Bronchus fibroblast of lung (primary cell): ENCODE results near the gene PRKCZ. TPM values are rescaled to one million over a fixed set of nuclear protein-coding genes. Genes with fewer than 3 reads are reported as not detected.

Experiments used
- total RNA-seq: library from RNA; depleted of rRNA; stranded (reverse); fragments of >200 nt; gene quantifications from 2 replicates; pipeline ENCODE4 v1.2.3, GENCODE V29; 2015

PRKCZ gene
- total RNA-seq = 0.84 and 1.2 TPM in 2 replicates

GRCh38 chr1:2049718-2050431 lies at the start of gene PRKCZ:
Gene PRKCZ (plus strand): TSS chr1:2050411. CDS start chr1:2050631, 220 bp downstream.

GRCh38 chr1:2003541-2004131 lies 46.6 kb upstream of the PRKCZ start, which contains the start of gene CFAP74:
Gene CFAP74 (minus strand): TSS chr1:2003786. CDS start chr1:1990956, 12,830 bp downstream.

GRCh38 chr1:2019172-2019543 lies 31.1 kb upstream of the PRKCZ start, which contains the start of gene GABRD:
Gene GABRD (plus strand): TSS chr1:2019345. CDS start chr1:2019424, 79 bp downstream.

GRCh38 chr1:2194319-2194897 lies 144.2 kb downstream of the PRKCZ start, which contains the start of gene FAAP20:
Gene FAAP20 (minus strand): TSS chr1:2194772. CDS start chr1:2194749, 23 bp downstream.

DNA sequence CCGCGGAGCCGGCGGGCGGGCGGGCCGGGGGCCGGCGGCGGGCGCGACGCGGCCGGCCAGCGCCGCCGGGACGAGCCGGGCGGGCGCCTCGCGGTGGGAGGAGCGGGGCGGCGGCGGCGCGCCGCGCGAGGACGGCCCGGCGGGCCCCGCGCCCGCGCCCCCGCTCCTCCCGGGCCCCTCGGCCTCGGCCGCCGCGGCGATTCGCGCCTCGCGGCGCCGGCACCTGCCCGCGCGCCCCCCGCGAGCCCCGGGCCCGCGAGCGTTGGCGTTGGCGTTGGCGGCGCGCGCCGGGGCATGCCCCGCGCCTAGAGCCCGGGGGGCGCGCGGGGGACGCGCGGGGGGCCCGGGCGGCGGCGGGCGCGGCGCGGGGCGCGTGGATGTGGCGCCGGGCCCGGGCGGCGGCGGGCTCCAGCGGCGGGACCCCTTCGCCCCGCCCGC lies 178.0 kb downstream of the PRKCZ start, which contains the start of gene SKI:
SKI (plus strand) TSS at position 163 of the 438 bp plus-strand sequence. CDS start 448 bp downstream, outside the sequence.

Other genes starting within 250 kb of the PRKCZ start
- 138 and 140 TPM in 2 replicates for gene GNB1, start 159.3 kb upstream of the PRKCZ start, total RNA-seq
- gene CALML6, start 135.2 kb upstream of the PRKCZ start, total RNA-seq = not detected in 2 replicates
- 1.3 and 1.8 TPM in 2 replicates for gene TMEM52, start 131.1 kb upstream of the PRKCZ start, total RNA-seq
- gene CFAP74, start 46.6 kb upstream of the PRKCZ start, total RNA-seq = not detected in 2 replicates
- not detected in 2 replicates for gene GABRD, start 31.1 kb upstream of the PRKCZ start, total RNA-seq
- gene FAAP20, start 144.4 kb downstream of the PRKCZ start, total RNA-seq = 35.5 and 46.5 TPM in 2 replicates
- gene SKI, start 177.9 kb downstream of the PRKCZ start, total RNA-seq = 14.6 and 16.3 TPM in 2 replicates